COLO829 (cell line): ENCODE measurements around the gene NR1H2.

ENCODE experiments used
- DNase-seq: peaks from one replicate; pipeline ENCODE4 v3.0.0; 2012; ENCODE audit warnings: low spot score

NR1H2 gene

DNA sequence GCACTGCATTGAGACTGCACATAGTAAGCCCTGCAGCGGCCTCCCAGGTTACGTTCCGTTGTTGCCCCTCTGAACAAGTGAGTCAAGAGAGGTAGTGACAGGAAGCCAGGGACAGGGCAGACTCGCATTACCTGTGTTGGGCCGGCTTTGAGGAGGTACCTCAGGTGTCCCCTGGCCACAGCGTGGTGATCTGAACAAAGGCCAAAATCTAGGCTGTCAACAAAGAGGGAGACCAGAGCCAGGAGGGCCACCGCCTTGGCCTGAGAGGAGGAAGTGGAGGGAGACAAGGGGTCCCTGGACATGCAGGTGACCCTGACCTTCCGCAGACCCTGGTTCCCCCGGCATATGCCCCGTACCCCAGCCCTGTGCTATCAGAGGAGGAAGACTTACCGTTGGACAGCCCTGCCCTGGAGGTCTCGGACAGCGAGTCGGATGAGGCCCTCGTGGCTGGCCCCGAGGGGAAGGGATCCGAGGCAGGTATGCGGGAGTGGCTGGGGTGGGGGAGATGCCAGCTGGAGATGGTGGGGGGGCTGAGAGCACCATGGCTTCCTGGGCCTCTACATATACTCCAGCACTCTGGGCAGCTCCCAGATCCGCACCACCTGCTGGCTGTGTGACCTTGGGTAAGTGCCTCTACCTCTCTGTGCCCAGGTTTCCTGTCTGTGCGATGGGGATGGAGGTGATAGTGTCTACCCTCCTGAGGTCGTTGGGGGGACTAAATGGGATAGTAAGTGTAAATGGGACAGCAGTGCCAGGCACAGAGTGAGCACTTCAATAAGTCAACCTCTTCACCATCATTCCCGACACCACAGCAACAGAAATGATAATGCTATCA is 47.2 kb downstream of the NR1H2 start:
- DNase-seq: no peak

DNA sequence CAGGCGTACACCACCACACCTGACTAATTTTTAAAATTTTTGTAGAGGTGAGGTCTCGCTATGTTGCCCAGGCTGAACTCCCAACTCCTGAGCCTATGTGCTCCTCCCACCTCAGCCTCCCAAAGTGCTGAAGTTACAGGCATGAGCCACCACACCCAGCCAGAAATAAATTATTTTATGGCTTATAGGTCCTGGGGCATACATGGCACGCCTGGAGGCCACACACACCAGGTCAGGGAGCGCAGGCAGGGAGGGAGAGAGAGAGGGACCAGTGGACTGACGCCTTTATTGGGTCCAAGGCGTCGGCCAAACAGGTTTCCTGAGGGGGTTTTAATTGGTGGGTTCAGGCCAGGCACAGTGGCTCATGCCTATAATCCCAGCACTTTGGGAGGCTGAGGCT is 49.3 kb downstream of the NR1H2 start:
- DNase-seq: no peak

- DNase-seq: no peak
These were observed 51.2 kb downstream of the NR1H2 start for GRCh38 chr19:50427318-50427925.

DNA sequence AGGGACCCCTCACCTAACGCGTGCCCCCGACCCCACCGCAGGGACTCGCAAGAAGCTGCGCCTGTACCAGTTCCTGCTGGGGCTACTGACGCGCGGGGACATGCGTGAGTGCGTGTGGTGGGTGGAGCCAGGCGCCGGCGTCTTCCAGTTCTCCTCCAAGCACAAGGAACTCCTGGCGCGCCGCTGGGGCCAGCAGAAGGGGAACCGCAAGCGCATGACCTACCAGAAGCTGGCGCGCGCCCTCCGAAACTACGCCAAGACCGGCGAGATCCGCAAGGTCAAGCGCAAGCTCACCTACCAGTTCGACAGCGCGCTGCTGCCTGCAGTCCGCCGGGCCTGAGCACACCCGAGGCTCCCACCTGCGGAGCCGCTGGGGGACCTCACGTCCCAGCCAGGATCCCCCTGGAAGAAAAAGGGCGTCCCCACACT is 51.8 kb downstream of the NR1H2 start:
- no peak for DNase-seq

DNA sequence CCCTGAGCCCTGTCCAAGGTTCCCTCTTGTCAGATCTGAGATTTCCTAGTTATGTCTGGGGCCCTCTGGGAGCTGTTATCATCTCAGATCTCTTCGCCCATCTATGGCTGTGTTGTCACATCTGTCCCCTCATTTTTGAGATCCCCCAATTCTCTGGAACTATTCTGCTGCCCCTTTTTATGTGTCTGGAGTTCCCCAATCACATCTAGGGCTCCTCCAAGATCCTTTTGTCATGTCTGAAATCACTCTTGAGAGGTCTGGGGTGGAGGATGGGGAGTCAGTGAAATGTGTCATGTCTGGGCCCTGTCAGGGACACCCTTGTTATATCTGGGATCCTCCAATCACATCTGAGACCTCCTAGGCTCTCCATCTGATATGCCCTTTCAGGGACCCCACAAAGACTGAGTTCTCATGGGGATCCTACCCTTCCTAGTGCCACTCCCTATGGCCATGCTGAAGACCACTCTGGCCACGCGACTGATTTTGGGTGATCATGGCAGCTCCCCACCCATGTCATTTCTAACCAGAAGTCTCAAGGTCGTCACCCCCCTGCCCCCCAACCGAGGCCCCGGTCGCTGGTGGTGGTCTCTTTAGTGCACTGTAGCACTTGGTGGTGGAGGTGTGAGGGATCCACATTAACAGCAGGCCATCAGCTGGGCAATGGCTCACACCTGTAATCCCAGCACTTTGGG is 52.7 kb downstream of the NR1H2 start:
- no peak for DNase-seq

- no peak for DNase-seq
These were observed 54.7 kb downstream of the NR1H2 start for GRCh38 chr19:50430888-50431342.

DNA sequence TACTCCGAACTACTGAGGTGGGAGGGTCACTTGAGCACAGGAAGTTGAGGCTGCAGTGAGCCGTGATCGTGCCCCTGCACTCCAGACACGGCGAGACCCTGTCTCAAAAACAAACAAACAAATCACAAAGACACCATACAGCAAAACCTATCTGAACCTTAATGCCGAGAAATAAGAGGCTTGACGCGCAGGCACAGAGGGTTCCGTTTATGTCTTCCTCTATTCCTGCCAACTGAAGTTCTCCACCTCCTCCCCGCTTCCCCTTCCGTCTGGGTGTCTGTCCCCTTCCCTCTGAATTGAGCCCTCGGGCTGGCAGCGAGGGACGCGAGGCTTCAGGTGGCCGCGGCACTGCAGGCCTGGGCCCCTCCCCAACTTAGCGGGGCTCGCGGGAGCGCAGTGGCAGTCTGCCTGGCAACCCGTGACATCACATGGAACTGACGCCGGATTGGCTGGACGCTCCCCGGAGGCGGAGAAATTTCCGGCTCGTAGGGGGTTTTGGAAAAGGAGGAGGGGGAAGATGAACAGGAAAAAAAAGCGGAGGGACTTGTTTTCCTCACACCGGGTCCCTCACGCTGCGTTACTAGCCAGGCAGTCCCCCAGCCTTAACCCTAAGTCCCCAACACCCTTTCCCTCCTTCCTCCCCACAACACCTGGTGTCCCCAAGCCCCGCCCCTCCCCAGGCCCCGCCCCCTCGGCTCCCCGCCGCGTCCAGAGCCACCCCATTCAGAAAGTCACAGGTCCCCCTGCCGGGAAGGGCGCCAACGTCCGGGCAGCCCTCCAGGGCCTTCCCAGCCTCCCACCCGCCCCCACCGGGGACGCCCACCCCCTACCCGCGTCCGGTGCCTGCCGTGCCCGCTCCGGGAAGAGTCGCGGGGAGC is 55.3 kb downstream of the NR1H2 start:
- peak; percentile 80 for DNase-seq

GRCh38 chr19:50432221-50433028 is 56.2 kb downstream of the NR1H2 start, which contains the start of gene MYBPC2:
TSS of gene MYBPC2 (plus strand) at chr19:50432892. CDS start at chr19:50432954, 62 bp downstream.
- DNase-seq: no peak
